K562 (cell line): ENCODE data around the gene RAB11FIP2. TPM values are rescaled to one million over a fixed set of nuclear protein-coding genes. Genes with fewer than 3 reads are reported as not detected.

Experiments
- ATAC-seq: fragments of 200-7000 bp; cut with Tn5 transposase; 3 replicates; pipeline ENCODE4 v1.9.1; 2020; ENCODE audit warnings: moderate library complexity
- BruUV-seq: library from RNA; stranded (reverse); fragments of 400-500 nt; replicated peaks from 2 replicates; lab custom pipeline; 2021; lab: Mats Ljungman, UMichigan
- CTCF ChIA-PET: fragments of 300-600 bp; formaldehyde crosslinking; extraction: SDS; loops from one replicate; lab custom pipeline; 2021; ENCODE audit warnings: low intra/inter-chr PET ratio; lab: Yijun Ruan, JAX
- POLR2A ChIA-PET: fragments of 300-600, 350-650 bp; sonication (Branson Sonifier 250); formaldehyde crosslinking; extraction: SDS; loops from one replicate; lab custom pipeline; 2021; ENCODE audit warnings: antibody characterized with exemption, inconsistent platforms; lab: Yijun Ruan, JAX
- DNase-seq, 4 experiments: peaks; one replicate each; pipeline versions ENCODE4 v3.0.0 to v3.0.0-alpha.2; 2011 to 2018; ENCODE audit warnings: low spot score in 3 of 4, mixed read lengths in 3 of 4; ENCODE audit errors: extremely low read depth in 1 of 4
- FAIRE-seq: peaks from 2 replicates; lab custom pipeline; 2011; peaks lifted over from hg19 to GRCh38; lab: Jason Lieb, UNC
- H2AFZ ChIP-seq: 2 replicates; pipeline ENCODE4 v1.6.0; 2011; ENCODE audit warnings: low read depth, low read length, control low read depth, inconsistent platforms
- H3K27ac ChIP-seq: fragments of 200-600 bp; 3 replicates; pipeline ENCODE4 v1.8.0; 2011; ENCODE audit warnings: low read depth, mild to moderate bottlenecking, control low read depth, inconsistent platforms, low read length, moderate library complexity, mixed read lengths; ENCODE audit errors: extremely low read depth
- H3K27me3 ChIP-seq, 2 experiments: fragments of 300-600 bp in 1 of 2; 2 replicates in 1 of 2; 3 replicates in 1 of 2; pipeline versions ENCODE4 v1.6.0 to v1.8.0; 2011; ENCODE audit warnings: inconsistent platforms in 2 of 2, low read length in 2 of 2, mild to moderate bottlenecking in 1 of 2, mixed read lengths in 1 of 2, moderate library complexity in 1 of 2; ENCODE audit not compliant: control insufficient read depth in 2 of 2, insufficient read depth in 2 of 2
- H3K36me3 ChIP-seq: fragments of 300-600 bp; 3 replicates; pipeline ENCODE4 v1.8.0; 2011; ENCODE audit warnings: mild to moderate bottlenecking, low read length, inconsistent platforms; ENCODE audit not compliant: control insufficient read depth, insufficient read depth
- H3K4me1 ChIP-seq, 2 experiments: fragments of 200-600 bp in 1 of 2; replicated peaks in 1 of 2; 2 replicates in 1 of 2; 3 replicates in 1 of 2; pipeline versions ENCODE4 v1.5.1 to v1.8.0; 2011; ENCODE audit warnings: inconsistent platforms in 2 of 2, low read length in 2 of 2, mild to moderate bottlenecking in 1 of 2, mixed read lengths in 1 of 2, moderate library complexity in 1 of 2; ENCODE audit not compliant: control insufficient read depth in 2 of 2, insufficient read depth in 2 of 2
- H3K4me2 ChIP-seq: 2 replicates; pipeline ENCODE4 v1.6.1; 2011; ENCODE audit warnings: low read length, control low read depth, inconsistent platforms, mixed read lengths; ENCODE audit not compliant: insufficient read depth
- H3K4me3 ChIP-seq: fragments of 200-600 bp; sonication (generic), shearing (Covaris generic); 2 replicates; pipeline ENCODE4 v1.5.1; 2016; ENCODE audit warnings: control low read depth, inconsistent platforms
- H3K79me2 ChIP-seq: fragments of 200-600 bp; 3 replicates; pipeline ENCODE4 v1.8.0; 2011; ENCODE audit warnings: low read length, inconsistent platforms; ENCODE audit not compliant: control insufficient read depth, insufficient read depth
- H3K9ac ChIP-seq, 2 experiments: 2 replicates each; pipeline versions ENCODE4 v1.6.0 to v1.6.1; 2011; ENCODE audit warnings: low read depth in 2 of 2, low read length in 2 of 2, control low read depth in 1 of 2, inconsistent platforms in 1 of 2, mild to moderate bottlenecking in 1 of 2, mixed read lengths in 1 of 2; ENCODE audit not compliant: insufficient read depth in 1 of 2
- H3K9me1 ChIP-seq: one replicate; pipeline ENCODE4 v1.6.0; 2011; ENCODE audit warnings: inconsistent platforms, mild to moderate bottlenecking, low read length, moderate library complexity; ENCODE audit not compliant: control insufficient read depth, insufficient read depth
- H3K9me3 ChIP-seq: replicated peaks from 2 replicates; pipeline ENCODE4 v1.5.1; 2011; ENCODE audit warnings: low read depth, low read length, inconsistent platforms; ENCODE audit not compliant: control insufficient read depth, insufficient read depth
- H4K20me1 ChIP-seq: replicated peaks from 2 replicates; pipeline ENCODE4 v1.6.1; 2011; ENCODE audit warnings: low read length, inconsistent platforms, mixed read lengths; ENCODE audit not compliant: control insufficient read depth, insufficient read depth
- ARID1B ChIP-seq: fragments of 450-650 bp; IDR thresholded peaks from 2 replicates; pipeline ENCODE4 v1.6.1; 2016; ENCODE audit warnings: antibody characterized with exemption, mild to moderate bottlenecking, inconsistent platforms
- CEBPB ChIP-seq: fragments of 450-650 bp; IDR thresholded peaks from 2 replicates; pipeline ENCODE4 v1.6.1; 2016; ENCODE audit warnings: missing genetic modification characterization, missing compliant biosample characterization
- CEBPG ChIP-seq, 3 experiments: fragments of 200-800 bp in 1 of 3; sonication (Bioruptor generic) in 1 of 3; sonication (generic) in 1 of 3; formaldehyde crosslinking in 1 of 3; IDR thresholded peaks in 2 of 3; conservative IDR thresholded peaks in 1 of 3; 2 replicates each; pipeline versions ENCODE4 v1.6.1 to v1.8.0; 2016 to 2022; ENCODE audit warnings: missing compliant biosample characterization in 2 of 3, missing genetic modification characterization in 2 of 3, mild to moderate bottlenecking in 1 of 3, missing genetic modification reagents in 1 of 3
- TEAD1 ChIP-seq, 2 experiments: fragments of 450-650 bp in 1 of 2; sonication (generic) in 1 of 2; formaldehyde crosslinking; IDR thresholded peaks; 2 replicates each; pipeline versions ENCODE4 v1.4.0 to v1.8.0; 2020 to 2022; ENCODE audit warnings: mild to moderate bottlenecking in 2 of 2, missing genetic modification reagents in 1 of 2
- WGBS: fragments of 100-300 bp; shearing (Covaris generic); methylation state at CpG from one replicate; pipeline ENCODE4 v1.1.6; 2016; ENCODE audit warnings: low coverage, mixed read lengths; ENCODE audit not compliant: insufficient coverage; ENCODE audit errors: missing lambda C conversion rate; 5-methylcytosine and 5-hydroxymethylcytosine counted together
- in situ Hi-C: fragments of 300-500 bp; cut with MboI; formaldehyde crosslinking; loops from 4 replicates; pipeline ENCODE4 v1.15.0; 2018; ENCODE audit warnings: inconsistent platforms, mixed read lengths
- intact Hi-C: fragments of 100-400 bp; cut with micrococcal nuclease; formaldehyde crosslinking; loops from 2 replicates; pipeline ENCODE4 v1.14.2; 2022
- polyA plus RNA-seq, 8 experiments: library from polyadenylated mRNA; depleted of rRNA in 4 of 8; stranded (reverse) in 5 of 8; unstranded in 3 of 8; fragments of >200 nt; fragmentation: Nextera tagmentation in 2 of 8; fragmentation: Illumina TruSeq in 1 of 8; extraction: Ambion mirVana in 2 of 8; extraction: Trizol in 1 of 8; gene quantifications; 2 replicates each; pipeline versions ENCODE4 v1.2.1 to v1.2.3, GENCODE V29; 2011 to 2014; ENCODE audit warnings: inconsistent platforms in 1 of 8, missing spikeins in 1 of 8
- total RNA-seq, 7 experiments: library from RNA; depleted of rRNA in 6 of 7; stranded (reverse); fragments of >200 nt in 6 of 7; fragmentation: Illumina TruSeq in 2 of 7; extraction: Trizol in 2 of 7; gene quantifications; 2 replicates each; pipeline versions ENCODE4 v1.2.1 to v1.2.3, GENCODE V29; 2011 to 2021; ENCODE audit warnings: low replicate concordance in 1 of 7
- TF ChIP-seq, protein P1 (sequence below): fragments of 200-800 bp; sonication (Bioruptor generic); IDR thresholded peaks from 2 replicates; pipeline ENCODE4 v1.6.1; 2017; ENCODE audit warnings: missing genetic modification characterization, missing compliant biosample characterization
- TF ChIP-seq, protein P2 (sequence below): fragments of 250-450 bp; sonication (Bioruptor Pico); IDR thresholded peaks from 2 replicates; pipeline ENCODE4 v1.8.0; 2022; ENCODE audit warnings: inconsistent platforms

RAB11FIP2 gene
- total and polyA plus RNA-seq, 9 of the 15 experiments (the other 6 are each of a cell fraction or from before 2014, with no cell fraction given): 3.0 to 10.6 (median 3.9) TPM

DNA sequence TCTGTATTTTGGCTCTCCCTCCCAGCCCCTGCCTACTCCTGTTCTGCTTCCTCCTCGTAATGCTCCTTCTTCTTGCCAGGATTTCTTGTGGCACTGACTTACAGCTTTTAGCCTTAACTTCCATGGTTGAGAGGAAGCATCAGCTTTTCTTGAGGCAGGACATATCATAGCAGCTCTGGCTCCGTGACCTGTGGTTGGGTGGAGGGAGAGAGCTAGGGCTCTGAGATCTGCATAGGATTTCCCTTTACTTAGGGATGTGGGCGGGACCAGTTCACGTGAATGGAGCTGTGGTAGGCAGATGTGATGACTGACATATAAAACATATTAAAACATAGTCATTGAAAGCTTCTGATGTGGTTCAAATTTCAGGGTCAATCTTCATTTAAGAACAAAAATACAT lies 10.6 kb upstream of the RAB11FIP2 start:
- H3K9me3 ChIP-seq: no peaks in the 10 kb centered on the region
- ChIA-PET POLR2A (no interaction called here), CTCF (no interaction called here)
- no peaks in the 10 kb centered on the region for H3K4me1 ChIP-seq
- no peak overlapping the region for H3K27ac ChIP-seq
- H4K20me1 ChIP-seq: no peaks in the 10 kb centered on the region
- DNase-seq: no peak
- no peak overlapping the region for H3K4me2 ChIP-seq
- H3K9ac ChIP-seq: no peak overlapping the region
- intact Hi-C loops: no loop called here
- FAIRE-seq: no peak
- H3K9me1 ChIP-seq: no peaks in the 10 kb centered on the region
- no peaks in the 10 kb centered on the region for H3K36me3 ChIP-seq
- no peak for TF ChIP-seq TEAD1 (CRISPR knock-in tag; IDR thresholded peaks at IDR 0.05)
- TF ChIP-seq, protein P1, sequence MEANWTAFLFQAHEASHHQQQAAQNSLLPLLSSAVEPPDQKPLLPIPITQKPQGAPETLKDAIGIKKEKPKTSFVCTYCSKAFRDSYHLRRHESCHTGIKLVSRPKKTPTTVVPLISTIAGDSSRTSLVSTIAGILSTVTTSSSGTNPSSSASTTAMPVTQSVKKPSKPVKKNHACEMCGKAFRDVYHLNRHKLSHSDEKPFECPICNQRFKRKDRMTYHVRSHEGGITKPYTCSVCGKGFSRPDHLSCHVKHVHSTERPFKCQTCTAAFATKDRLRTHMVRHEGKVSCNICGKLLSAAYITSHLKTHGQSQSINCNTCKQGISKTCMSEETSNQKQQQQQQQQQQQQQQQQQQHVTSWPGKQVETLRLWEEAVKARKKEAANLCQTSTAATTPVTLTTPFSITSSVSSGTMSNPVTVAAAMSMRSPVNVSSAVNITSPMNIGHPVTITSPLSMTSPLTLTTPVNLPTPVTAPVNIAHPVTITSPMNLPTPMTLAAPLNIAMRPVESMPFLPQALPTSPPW (CRISPR knock-in tag): no peak
- ATAC-seq: no peak
- H3K4me3 ChIP-seq: no peak overlapping the region
- H2AFZ ChIP-seq: no peak overlapping the region
- 9% methylated on average over 4 of the region's 4 CpGs for WGBS
- no TSS peak for BruUV-seq
- in situ Hi-C loops: no loop called here
- no peaks in the 10 kb centered on the region for H3K79me2 ChIP-seq
- no peaks in the 10 kb centered on the region for H3K27me3 ChIP-seq

DNA sequence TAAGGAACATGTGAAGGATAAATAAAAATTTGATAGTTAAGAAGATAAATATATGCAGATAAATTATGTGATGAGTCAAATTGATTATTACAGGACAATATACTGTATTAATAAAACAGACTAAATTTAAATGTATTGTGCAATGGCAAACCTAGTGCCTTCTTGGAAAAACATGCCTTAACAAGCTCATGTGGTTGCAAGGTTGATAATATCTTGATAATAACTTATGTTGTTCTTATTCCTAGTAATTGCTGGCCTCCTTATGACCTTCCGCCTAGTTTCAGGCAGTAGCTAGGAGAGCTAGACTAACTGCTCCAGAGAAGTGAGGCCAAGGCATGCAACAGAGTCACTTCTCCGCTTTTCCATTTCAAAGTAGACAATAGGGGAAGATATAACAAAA lies 7.6 kb upstream of the RAB11FIP2 start:
- Histone ChIP-seq H3K9me3 (no peaks in the 10 kb centered on the region), H2AFZ (no peak overlapping the region), H3K9ac (no peak overlapping the region), H3K79me2 (no peaks in the 10 kb centered on the region), H3K9me1 (no peaks in the 10 kb centered on the region), H3K4me3 (no peak overlapping the region), H3K4me1 (no peaks in the 10 kb centered on the region), H3K27ac (no peak overlapping the region), H4K20me1 (no peaks in the 10 kb centered on the region), H3K4me2 (no peak overlapping the region), H3K27me3 (no peaks in the 10 kb centered on the region), H3K36me3 (no peaks in the 10 kb centered on the region)
- ATAC-seq (no peak), DNase-seq (no peak), FAIRE-seq (no peak)
- 23% methylated on average over 2 of the region's 2 CpGs for WGBS
- intact Hi-C loops: no loop called here
- ChIA-PET CTCF (no interaction called here), POLR2A (interaction anchor here (0.9 kb wide), 1 partner anchor 23 kb away, joined by 3 read pairs; no protein-coding TSS in a partner anchor)
- TF ChIP-seq, protein P2, sequence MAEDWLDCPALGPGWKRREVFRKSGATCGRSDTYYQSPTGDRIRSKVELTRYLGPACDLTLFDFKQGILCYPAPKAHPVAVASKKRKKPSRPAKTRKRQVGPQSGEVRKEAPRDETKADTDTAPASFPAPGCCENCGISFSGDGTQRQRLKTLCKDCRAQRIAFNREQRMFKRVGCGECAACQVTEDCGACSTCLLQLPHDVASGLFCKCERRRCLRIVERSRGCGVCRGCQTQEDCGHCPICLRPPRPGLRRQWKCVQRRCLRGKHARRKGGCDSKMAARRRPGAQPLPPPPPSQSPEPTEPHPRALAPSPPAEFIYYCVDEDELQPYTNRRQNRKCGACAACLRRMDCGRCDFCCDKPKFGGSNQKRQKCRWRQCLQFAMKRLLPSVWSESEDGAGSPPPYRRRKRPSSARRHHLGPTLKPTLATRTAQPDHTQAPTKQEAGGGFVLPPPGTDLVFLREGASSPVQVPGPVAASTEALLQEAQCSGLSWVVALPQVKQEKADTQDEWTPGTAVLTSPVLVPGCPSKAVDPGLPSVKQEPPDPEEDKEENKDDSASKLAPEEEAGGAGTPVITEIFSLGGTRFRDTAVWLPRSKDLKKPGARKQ: no peak
- TF ChIP-seq CEBPG (CRISPR knock-in tag; IDR thresholded peaks at IDR 0.05): no peak
- peak in 1 of 2 experiments; percentile 58; a peak in 2 of 4 replicates for TF ChIP-seq CEBPG (tag; conservative IDR thresholded peaks at IDR 0.05 in 1 of 2, IDR thresholded peaks at IDR 0.05 in 1 of 2)
- peak; percentile 47 for TF ChIP-seq CEBPB
- no peak for TF ChIP-seq ARID1B
- no TSS peak for BruUV-seq
- in situ Hi-C loops: no loop called here
